OCI-LY7 (cell line): Measurements from ENCODE around the gene ULK4.

Experiments
- CTCF ChIP-seq: fragments of 200-600 bp; sonication (generic); conservative IDR thresholded peaks from 2 replicates; pipeline ENCODE4 v1.5.1; 2014; ENCODE audit warnings: mild to moderate bottlenecking, antibody characterized with exemption, low read length, moderate library complexity, mixed read lengths
- EZH2phosphoT487 ChIP-seq: fragments of 200-600 bp; sonication (generic); IDR thresholded peaks from 2 replicates; pipeline ENCODE4 v1.6.1; 2018; ENCODE audit warnings: low read depth, borderline replicate concordance, mild to moderate bottlenecking, mixed run types, antibody characterized with exemption, low read length, moderate library complexity, mixed read lengths

DNA sequence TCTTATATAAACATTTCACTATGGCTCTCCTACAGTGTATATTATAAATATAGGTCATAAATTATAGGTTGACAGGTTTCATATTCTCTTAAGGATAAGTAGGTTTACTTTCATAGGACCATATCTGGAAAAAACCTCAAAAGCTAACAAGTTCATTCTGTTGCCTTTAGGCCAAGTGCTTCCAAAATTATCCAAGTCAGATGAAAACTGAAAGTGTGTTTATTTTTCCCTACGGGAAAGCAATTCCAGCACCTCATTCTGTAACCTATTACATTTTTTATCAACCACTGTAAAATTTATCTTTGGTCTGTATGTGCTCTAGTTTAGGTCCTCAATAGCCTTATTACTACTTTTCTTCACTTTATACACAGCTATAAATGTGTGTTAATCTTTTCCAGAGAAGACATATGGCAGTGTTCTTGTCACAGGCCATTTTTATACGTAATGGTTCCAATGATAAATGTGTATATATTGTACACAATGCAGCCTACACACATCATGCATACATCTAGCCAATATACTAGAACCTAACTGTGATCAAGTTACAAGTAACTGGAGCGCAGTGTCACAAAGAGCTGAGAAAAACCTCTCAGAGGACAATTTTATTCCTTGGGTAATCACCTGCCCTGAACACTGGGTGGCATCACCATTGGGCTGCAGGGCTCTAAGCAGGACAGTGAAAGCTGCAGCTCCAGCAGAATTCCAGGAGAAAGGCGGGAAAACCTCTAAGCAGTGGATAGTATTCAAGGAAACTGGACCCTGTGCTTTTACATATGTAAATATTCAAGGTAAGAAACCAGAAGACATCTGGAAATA lies 511.3 kb downstream of the ULK4 start:
- TF ChIP-seq CTCF (0 out of 2 replicates have a peak, but pooled peaks have one; percentile 22), EZH2phosphoT487 (no peak)
